GM12878 (cell line): ENCODE measurements around the gene CRKL. TPM values are rescaled to one million over a fixed set of nuclear protein-coding genes. Genes with fewer than 3 reads are reported as not detected.

Experiments used
- ATAC-seq: fragments of 200-7000 bp; cut with Tn5 transposase; 3 replicates; pipeline ENCODE4 v1.9.1; 2020; ENCODE audit warnings: mild to moderate bottlenecking, moderate library complexity
- BruUV-seq: library from RNA; stranded (reverse); fragments of 400-500 nt; replicated peaks from 2 replicates; lab custom pipeline; 2021; lab: Mats Ljungman, UMichigan
- CTCF ChIA-PET: fragments of 300-600 bp; sonication (Branson Sonifier 250); formaldehyde crosslinking; extraction: SDS; loops from one replicate; lab custom pipeline; 2021; ENCODE audit warnings: inconsistent platforms; lab: Yijun Ruan, JAX
- POLR2A ChIA-PET: fragments of 350-600 bp; formaldehyde crosslinking; extraction: SDS; loops from one replicate; lab custom pipeline; 2021; ENCODE audit warnings: inconsistent platforms; lab: Charles Lee
- RAD21 ChIA-PET: fragments of 300-600 bp; sonication (Branson Sonifier 250); formaldehyde crosslinking; loops from one replicate; lab custom pipeline; 2023; ENCODE audit warnings: antibody characterized with exemption; ENCODE audit not compliant: unreplicated experiment; lab: Charles Lee
- SMC1A ChIA-PET: fragments of 300-600 bp; sonication (Branson Sonifier 250); formaldehyde crosslinking; loops from one replicate; lab custom pipeline; 2023; ENCODE audit not compliant: unreplicated experiment, uncharacterized antibody; lab: Charles Lee
- DNase-seq: peaks from one replicate; pipeline ENCODE4 v3.0.0-alpha.2; 2011; ENCODE audit warnings: low read depth, low spot score
- FAIRE-seq: peaks from 3 replicates; lab custom pipeline; 2011; peaks lifted over from hg19 to GRCh38; lab: Jason Lieb, UNC
- H2AFZ ChIP-seq: 2 replicates; pipeline ENCODE4 v1.6.0; 2011; ENCODE audit warnings: low read depth, low read length, control low read depth; ENCODE audit not compliant: control insufficient read depth
- H3K27ac ChIP-seq: 2 replicates; pipeline ENCODE4 v1.5.1; 2011; ENCODE audit warnings: control low read depth; ENCODE audit not compliant: control insufficient read depth, insufficient read depth
- H3K27me3 ChIP-seq, 2 experiments: replicated peaks in 1 of 2; 2 replicates each; pipeline versions ENCODE4 v1.6.0 to v1.6.1; 2011; ENCODE audit warnings: low read length in 1 of 2; ENCODE audit not compliant: control insufficient read depth in 2 of 2, insufficient read depth in 2 of 2
- H3K36me3 ChIP-seq, 2 experiments: 2 replicates each; pipeline ENCODE4 v1.5.1; 2011; ENCODE audit warnings: low read length in 1 of 2; ENCODE audit not compliant: control insufficient read depth in 2 of 2, insufficient read depth in 2 of 2
- H3K4me1 ChIP-seq: 2 replicates; pipeline ENCODE4 v1.6.1; 2011; ENCODE audit warnings: mild to moderate bottlenecking, low read length, moderate library complexity, mixed read lengths; ENCODE audit not compliant: control insufficient read depth, insufficient read depth
- H3K4me2 ChIP-seq: 2 replicates; pipeline ENCODE4 v1.6.0; 2011; ENCODE audit warnings: control low read depth; ENCODE audit not compliant: control insufficient read depth, insufficient read depth
- H3K4me3 ChIP-seq: fragments of 200-600 bp; sonication (generic); 2 replicates; pipeline ENCODE4 v1.5.1; 2016
- H3K79me2 ChIP-seq: 2 replicates; pipeline ENCODE4 v1.6.0; 2011; ENCODE audit warnings: low read length; ENCODE audit not compliant: control insufficient read depth, insufficient read depth
- H3K9ac ChIP-seq: 2 replicates; pipeline ENCODE4 v1.8.0; 2011; ENCODE audit warnings: low read length, control low read depth, mixed read lengths; ENCODE audit not compliant: control insufficient read depth, insufficient read depth
- H3K9me3 ChIP-seq: replicated peaks from 3 replicates; pipeline ENCODE4 v1.5.1; 2011; ENCODE audit warnings: mild to moderate bottlenecking, low read length; ENCODE audit not compliant: control insufficient read depth, insufficient read depth
- H4K20me1 ChIP-seq: 2 replicates; pipeline ENCODE4 v1.6.0; 2011; ENCODE audit not compliant: control insufficient read depth, insufficient read depth
- ELK1 ChIP-seq: IDR thresholded peaks from 2 replicates; pipeline ENCODE4 v1.6.1; 2012; ENCODE audit warnings: low read depth, low read length, improper control_type of control experiment
- KAT2A ChIP-seq: conservative IDR thresholded peaks from 2 replicates; pipeline ENCODE4 v1.6.1; 2011; ENCODE audit warnings: low read depth, low read length; ENCODE audit not compliant: control insufficient read depth
- NFYA ChIP-seq: IDR thresholded peaks from 2 replicates; pipeline ENCODE4 v1.6.1; 2011; ENCODE audit warnings: low read depth, mild to moderate bottlenecking, low read length, improper control_type of control experiment, borderline replicate concordance
- NKRF ChIP-seq: fragments of 450-650 bp; conservative IDR thresholded peaks from 2 replicates; pipeline ENCODE4 v1.6.1; 2017; ENCODE audit warnings: mild to moderate bottlenecking, moderate library complexity
- POLR2AphosphoS5 ChIP-seq: IDR thresholded peaks from 2 replicates; pipeline ENCODE4 v1.6.1; 2011; ENCODE audit warnings: mild to moderate bottlenecking, low read length, inconsistent platforms
- PRDM15 ChIP-seq: fragments of 450-650 bp; formaldehyde crosslinking; IDR thresholded peaks from 2 replicates; pipeline ENCODE4 v1.4.0; 2020; ENCODE audit warnings: mild to moderate bottlenecking, moderate library complexity
- STAT1 ChIP-seq: fragments of 450-650 bp; conservative IDR thresholded peaks from 2 replicates; pipeline ENCODE4 v1.6.1; 2014; ENCODE audit warnings: antibody characterized with exemption, mild to moderate bottlenecking
- ZBTB4 ChIP-seq: fragments of 450-650 bp; formaldehyde crosslinking; IDR thresholded peaks from 2 replicates; pipeline ENCODE4 v1.4.0; 2022; ENCODE audit warnings: mild to moderate bottlenecking, moderate library complexity
- ZNF687 ChIP-seq: fragments of 450-650 bp; IDR thresholded peaks from 2 replicates; pipeline ENCODE4 v1.6.1; 2017; ENCODE audit warnings: mild to moderate bottlenecking, moderate library complexity
- WGBS: methylation state at CpG from one replicate; pipeline ENCODE4 v1.1.6; 2016; ENCODE audit warnings: low lambda C conversion rate; ENCODE audit not compliant: insufficient replicate concordance, insufficient coverage; ENCODE audit errors: missing lambda C conversion rate; 5-methylcytosine and 5-hydroxymethylcytosine counted together
- in situ Hi-C: fragments of 300-500 bp; cut with MboI; formaldehyde crosslinking; loops from 9 replicates; pipeline ENCODE4 v1.14.3; 2018; ENCODE audit warnings: mixed read lengths
- intact Hi-C: fragments of 100-400 bp; cut with micrococcal nuclease; formaldehyde crosslinking; loops from one replicate; pipeline ENCODE4 v1.14.2; 2022; ENCODE audit not compliant: unreplicated experiment
- polyA plus RNA-seq, 11 experiments: library from polyadenylated mRNA; depleted of rRNA in 4 of 11; unstranded in 6 of 11; stranded (reverse) in 5 of 11; fragments of >200 nt; fragmentation: Nextera tagmentation in 4 of 11; fragmentation: Illumina TruSeq in 1 of 11; extraction: Ambion mirVana in 4 of 11; extraction: Trizol in 1 of 11; gene quantifications; 1 replicate in 1 of 11; 2 replicates in 10 of 11; pipeline versions ENCODE4 v1.2.1 to v1.2.3, GENCODE V29; 2011 to 2016; ENCODE audit warnings: inconsistent platforms in 2 of 11, missing spikeins in 2 of 11, low read depth in 1 of 11
- total RNA-seq, 4 experiments: library from RNA; depleted of rRNA in 3 of 4; stranded (reverse); fragments of >200 nt in 3 of 4; fragmentation: Illumina TruSeq in 1 of 4; extraction: Trizol in 1 of 4; gene quantifications; 2 replicates each; pipeline versions ENCODE4 v1.2.1 to v1.2.3, GENCODE V29; 2013 to 2021

Gene CRKL
- total and polyA plus RNA-seq, 10 of the 15 experiments (the other 5 are each of a cell fraction or from before 2014, with no cell fraction given): 12.6 to 61.2 (median 32.7) TPM

- Histone ChIP-seq H4K20me1 (no peaks in the 10 kb centered on the region), H3K79me2 (no peaks in the 10 kb centered on the region), H3K27ac (no peak overlapping the region), H3K9me3 (no peaks in the 10 kb centered on the region), H3K9ac (no peak overlapping the region), H2AFZ (no peak overlapping the region), H3K4me1 (no peaks in the 10 kb centered on the region), H3K27me3 (no peaks in the 10 kb centered on the region), H3K36me3 (peaks cover 0 to 3% of the 10 kb centered on the region in 2 experiments; a peak in 1 of 4 replicates), H3K4me2 (no peak overlapping the region), H3K4me3 (no peak overlapping the region)
- SMC1A ChIA-PET: no interaction called here
- WGBS: 100% methylated on average over 2 of the region's 2 CpGs
- BruUV-seq: no TSS peak
- POLR2A ChIA-PET: no interaction called here
- RAD21 ChIA-PET: no interaction called here
- intact Hi-C loops: no loop called here
- in situ Hi-C loops: loop anchor here (10.0 kb wide), 1 partner anchor 46 kb away; the partner anchor contains the start of gene CRKL
- ATAC-seq (no peak), FAIRE-seq (no peak), DNase-seq (no peak)
- CTCF ChIA-PET: no interaction called here
- TF ChIP-seq POLR2AphosphoS5: no peak
- TF ChIP-seq KAT2A: no peak
- no peak for TF ChIP-seq ZNF687
- TF ChIP-seq ZBTB4 (CRISPR knock-in tag): no peak
- TF ChIP-seq NFYA: no peak
- TF ChIP-seq NKRF: no peak
- no peak for TF ChIP-seq STAT1
- no peak for TF ChIP-seq PRDM15 (CRISPR knock-in tag)
- TF ChIP-seq ELK1: no peak
Measured at GRCh38 chr22:20869234-20869633, 48.0 kb upstream of the CRKL start.
